IgD-negative memory B cell (primary cell): ENCODE data around the gene ZNF407. TPM values are rescaled to one million over a fixed set of nuclear protein-coding genes. Genes with fewer than 3 reads are reported as not detected.

Experiments used
- H3K27ac Mint-ChIP-seq, 3 donors: one replicate each; pipeline ENCODE4 v1.8.0; 2020 to 2022; ENCODE audit warnings: mild to moderate bottlenecking in 3 of 3, mixed read lengths in 3 of 3, moderate library complexity in 1 of 3
- H3K27me3 Mint-ChIP-seq: one replicate; pipeline ENCODE4 v1.8.0; 2021; ENCODE audit warnings: mixed read lengths
- H3K36me3 Mint-ChIP-seq: one replicate; pipeline ENCODE4 v1.8.0; 2020; ENCODE audit warnings: mild to moderate bottlenecking, mixed read lengths
- H3K4me1 Mint-ChIP-seq, 3 donors: one replicate each; pipeline ENCODE4 v1.8.0; 2020 to 2022; ENCODE audit warnings: mixed read lengths in 3 of 3, mild to moderate bottlenecking in 1 of 3
- H3K4me3 Mint-ChIP-seq, 4 donors: one replicate each; pipeline ENCODE4 v1.8.0; 2020 to 2022; ENCODE audit warnings: mild to moderate bottlenecking in 4 of 4, mixed read lengths in 4 of 4, moderate library complexity in 3 of 4
- H3K9me3 Mint-ChIP-seq, 3 donors: one replicate each; pipeline ENCODE4 v1.8.0; 2020 to 2021; ENCODE audit warnings: mixed read lengths in 3 of 3, mild to moderate bottlenecking in 1 of 3
- polyA plus RNA-seq: library from polyadenylated mRNA; unstranded; fragments of 300-500 nt; fragmentation: Illumina TruSeq; gene quantifications from one replicate; pipeline ENCODE4 v1.2.3, GENCODE V29; 2021

Gene ZNF407
- polyA plus RNA-seq, 1 donor from 2014 or later = 3.8 TPM

DNA sequence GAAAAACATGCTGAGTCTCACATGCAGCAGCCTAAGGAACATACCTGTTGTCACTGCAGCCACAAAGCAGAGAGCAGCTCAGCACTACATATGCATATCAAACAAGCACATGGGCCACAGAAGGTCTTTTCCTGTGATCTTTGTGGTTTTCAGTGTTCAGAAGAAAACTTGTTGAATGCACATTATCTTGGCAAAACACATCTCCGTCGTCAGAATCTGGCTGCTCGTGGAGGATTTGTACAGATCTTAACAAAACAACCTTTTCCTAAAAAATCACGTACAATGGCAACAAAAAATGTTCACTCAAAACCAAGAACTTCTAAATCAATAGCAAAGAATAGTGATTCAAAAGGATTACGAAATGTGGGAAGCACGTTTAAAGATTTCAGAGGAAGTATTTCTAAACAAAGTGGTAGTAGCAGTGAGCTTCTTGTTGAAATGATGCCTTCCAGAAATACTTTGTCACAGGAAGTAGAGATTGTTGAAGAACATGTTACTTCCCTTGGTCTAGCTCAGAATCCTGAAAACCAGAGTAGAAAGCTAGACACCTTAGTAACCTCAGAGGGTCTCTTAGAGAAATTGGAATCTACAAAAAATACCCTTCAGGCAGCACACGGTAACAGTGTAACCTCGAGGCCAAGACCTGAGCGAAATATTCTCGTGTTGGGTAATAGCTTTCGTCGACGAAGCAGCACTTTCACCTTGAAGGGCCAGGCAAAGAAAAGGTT lies 34.1 kb downstream of the ZNF407 start:
- Mint-ChIP-seq H3K4me3 (no peak overlapping the region), H3K4me1 (peaks cover 4 to 5% (median 4%) of the 10 kb centered on the region in 3 donors), H3K27me3 (no peaks in the 10 kb centered on the region), H3K9me3 (no peaks in the 10 kb centered on the region), H3K36me3 (peaks cover 20% of the 10 kb centered on the region), H3K27ac (peak overlapping the region in 2 of 3 donors; percentile 10 to 33)

DNA sequence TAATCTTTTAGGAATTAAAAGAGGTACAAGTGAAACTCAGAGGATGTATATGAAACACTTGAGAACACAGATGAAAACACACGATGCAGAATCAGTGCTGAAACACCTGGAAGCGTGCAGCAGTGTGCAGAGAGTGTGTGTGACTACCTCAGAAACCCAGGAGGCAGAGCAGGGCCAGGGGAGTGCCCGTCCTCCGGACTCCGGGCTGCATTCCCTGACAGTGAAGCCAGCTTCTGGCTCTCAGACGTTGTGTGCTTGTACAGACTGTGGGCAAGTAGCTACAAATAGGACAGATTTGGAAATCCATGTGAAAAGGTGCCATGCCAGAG lies 34.6 kb downstream of the ZNF407 start:
- H3K27ac Mint-ChIP-seq = peak overlapping the region in 1 of 3 donors; percentile 45

DNA sequence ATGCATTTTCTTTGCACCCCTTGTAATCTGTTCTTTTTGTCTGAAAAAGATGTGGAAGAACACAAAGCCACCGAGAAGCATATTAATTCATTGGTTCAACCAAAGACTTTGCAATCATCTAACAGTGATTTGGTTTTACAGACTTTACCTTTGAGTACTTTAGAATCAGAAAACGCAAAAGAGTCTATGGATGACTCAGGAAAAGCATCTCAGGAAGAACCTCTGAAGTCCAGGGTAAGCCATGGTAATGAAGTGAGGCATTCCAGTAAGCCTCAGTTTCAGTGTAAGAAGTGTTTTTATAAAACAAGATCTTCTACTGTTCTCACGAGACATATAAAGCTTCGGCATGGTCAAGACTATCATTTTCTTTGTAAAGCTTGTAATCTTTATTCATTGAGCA lies 35.2 kb downstream of the ZNF407 start:
- Mint-ChIP-seq H3K9me3 (no peaks in the 10 kb centered on the region), H3K4me3 (no peak overlapping the region), H3K36me3 (peaks cover 20% of the 10 kb centered on the region), H3K27me3 (no peaks in the 10 kb centered on the region), H3K27ac (peak overlapping the region in 1 of 3 donors; percentile 45), H3K4me1 (peaks cover 4 to 5% (median 4%) of the 10 kb centered on the region in 3 donors)

More for the DNA sequence above, 34.6 kb downstream of the ZNF407 start:
- Mint-ChIP-seq H3K4me3 (no peak overlapping the region), H3K27me3 (no peaks in the 10 kb centered on the region), H3K4me1 (peaks cover 4 to 5% (median 4%) of the 10 kb centered on the region in 3 donors), H3K36me3 (peaks cover 20% of the 10 kb centered on the region), H3K9me3 (no peaks in the 10 kb centered on the region)

DNA sequence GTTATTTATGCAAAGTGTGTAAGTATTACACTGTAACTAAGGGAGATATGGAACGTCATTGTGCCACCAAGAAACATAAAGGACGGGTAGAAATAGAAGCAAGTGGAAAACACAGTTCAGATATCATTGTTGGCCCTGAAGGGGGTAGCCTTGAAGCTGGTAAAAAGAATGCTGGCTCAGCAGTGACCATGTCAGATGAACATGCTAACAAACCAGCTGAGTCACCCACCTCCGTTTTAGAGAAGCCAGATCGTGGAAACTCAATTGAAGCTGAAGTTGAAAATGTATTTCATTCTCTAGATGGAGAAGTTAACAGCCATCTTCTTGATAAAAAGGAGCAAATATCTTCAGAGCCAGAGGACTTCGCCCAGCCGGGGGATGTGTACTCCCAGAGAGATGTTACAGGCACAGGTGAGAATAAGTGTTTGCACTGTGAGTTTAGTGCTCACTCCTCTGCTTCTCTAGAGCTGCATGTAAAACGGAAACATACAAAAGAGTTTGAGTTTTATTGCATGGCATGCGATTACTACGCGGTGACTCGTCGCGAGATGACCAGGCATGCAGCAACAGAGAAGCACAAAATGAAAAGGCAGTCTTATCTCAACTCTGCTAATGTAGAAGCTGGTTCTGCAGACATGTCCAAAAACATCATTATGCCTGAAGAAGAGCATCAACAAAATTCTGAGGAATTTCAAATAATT lies 36.1 kb downstream of the ZNF407 start:
- Mint-ChIP-seq H3K27ac (peak overlapping the region in 1 of 3 donors; percentile 45), H3K36me3 (peaks cover 20% of the 10 kb centered on the region), H3K4me3 (no peak overlapping the region), H3K27me3 (no peaks in the 10 kb centered on the region), H3K9me3 (no peaks in the 10 kb centered on the region), H3K4me1 (peaks cover 2 to 5% (median 4%) of the 10 kb centered on the region in 3 donors)

DNA sequence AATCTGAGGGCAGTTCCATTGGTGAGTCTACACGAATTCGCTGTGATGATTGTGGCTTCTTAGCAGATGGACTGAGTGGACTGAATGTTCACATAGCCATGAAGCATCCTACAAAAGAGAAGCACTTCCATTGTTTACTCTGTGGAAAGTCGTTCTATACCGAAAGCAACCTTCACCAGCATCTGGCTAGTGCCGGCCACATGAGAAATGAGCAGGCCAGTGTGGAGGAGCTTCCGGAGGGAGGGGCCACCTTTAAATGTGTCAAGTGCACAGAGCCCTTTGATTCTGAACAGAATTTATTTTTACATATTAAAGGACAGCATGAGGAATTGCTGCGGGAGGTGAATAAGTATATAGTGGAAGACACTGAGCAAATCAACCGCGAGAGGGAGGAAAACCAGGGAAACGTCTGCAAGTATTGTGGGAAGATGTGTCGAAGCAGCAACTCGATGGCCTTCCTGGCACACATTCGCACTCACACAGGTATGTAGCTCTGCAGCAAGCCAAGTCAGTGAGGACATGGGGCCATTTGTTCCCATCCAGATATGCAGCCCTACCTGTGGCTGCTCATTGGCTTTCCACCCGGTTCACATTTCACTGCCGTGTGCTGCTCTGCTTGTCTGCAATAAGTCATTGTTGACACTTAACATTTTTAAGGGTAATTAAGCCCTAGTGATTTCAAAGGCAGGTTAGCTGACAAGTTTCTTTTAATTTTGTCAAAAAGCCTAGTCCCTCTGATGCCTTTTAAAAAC lies 37.7 kb downstream of the ZNF407 start:
- Mint-ChIP-seq H3K4me1 (peaks cover 0 to 5% (median 4%) of the 10 kb centered on the region in 3 donors), H3K36me3 (peaks cover 20% of the 10 kb centered on the region), H3K9me3 (no peaks in the 10 kb centered on the region), H3K4me3 (no peak overlapping the region), H3K27me3 (no peaks in the 10 kb centered on the region), H3K27ac (no peak overlapping the region)

DNA sequence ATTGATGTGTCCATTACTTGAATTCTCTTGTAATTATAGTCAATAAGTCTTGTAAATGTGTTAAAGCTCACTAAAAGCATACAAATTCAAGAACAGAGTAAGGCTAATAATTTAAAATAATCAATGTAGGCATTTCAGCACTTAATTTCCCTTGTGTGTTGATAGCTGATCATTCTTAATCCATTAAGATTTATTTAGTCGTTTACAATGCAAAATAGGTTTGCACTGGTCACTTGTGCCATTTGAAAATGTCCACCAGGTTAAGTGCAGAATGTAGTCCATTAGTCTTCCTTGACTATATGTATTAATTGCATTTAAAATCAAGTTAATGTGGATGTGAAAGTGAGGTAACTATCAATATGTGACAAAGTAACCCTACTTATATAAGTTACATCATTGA lies 39.4 kb downstream of the ZNF407 start:
- Mint-ChIP-seq H3K9me3 (no peaks in the 10 kb centered on the region), H3K27me3 (no peaks in the 10 kb centered on the region), H3K36me3 (peaks cover 20% of the 10 kb centered on the region), H3K27ac (no peak overlapping the region), H3K4me1 (peaks cover 0 to 4% (median 0%) of the 10 kb centered on the region in 3 donors), H3K4me3 (no peak overlapping the region)

DNA sequence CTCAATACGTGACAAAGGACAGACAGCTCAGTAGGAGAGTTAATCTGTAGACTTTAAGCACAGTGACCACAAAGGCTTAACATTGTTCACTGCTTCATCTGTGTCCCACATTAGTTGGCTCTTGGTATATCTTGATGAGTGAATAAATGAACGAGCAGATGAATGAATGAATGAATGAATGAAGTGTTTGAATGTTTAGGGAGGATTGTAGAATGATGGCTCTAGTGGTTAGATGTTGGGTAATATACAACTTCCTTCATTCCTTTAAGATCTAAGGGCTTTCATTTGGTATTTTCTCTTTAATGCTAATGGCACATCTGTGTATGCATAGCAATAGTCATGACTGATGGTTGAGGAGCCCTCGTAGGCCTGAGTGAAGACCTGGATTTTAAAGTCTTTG lies 40.5 kb downstream of the ZNF407 start:
- H3K27ac Mint-ChIP-seq = no peak overlapping the region
- H3K4me3 Mint-ChIP-seq = no peak overlapping the region
- H3K27me3 Mint-ChIP-seq = no peaks in the 10 kb centered on the region
- H3K4me1 Mint-ChIP-seq = peaks cover 0 to 4% (median 0%) of the 10 kb centered on the region in 3 donors
- no peaks in the 10 kb centered on the region for H3K9me3 Mint-ChIP-seq
- H3K36me3 Mint-ChIP-seq = peaks cover 12% of the 10 kb centered on the region

DNA sequence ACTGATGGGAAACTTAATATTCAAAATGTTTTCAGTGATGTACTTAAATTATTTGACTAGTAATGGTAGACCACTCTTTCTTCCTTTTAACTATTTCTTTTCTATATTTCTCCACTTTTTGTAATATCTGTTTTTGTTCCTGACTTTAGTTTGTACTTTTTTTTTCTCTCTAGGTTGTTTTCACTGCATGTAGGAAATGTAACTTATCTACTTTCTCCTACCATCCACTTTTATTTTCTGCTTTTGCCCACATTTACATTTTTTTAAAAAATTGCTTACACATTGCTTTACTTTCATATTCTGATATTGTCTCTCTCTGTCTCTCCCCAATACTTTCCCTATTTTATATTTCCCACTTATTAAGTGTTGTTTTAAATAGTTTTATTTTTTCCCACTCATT lies 47.0 kb downstream of the ZNF407 start:
- Mint-ChIP-seq H3K27ac (no peak overlapping the region), H3K4me3 (no peak overlapping the region), H3K9me3 (no peaks in the 10 kb centered on the region), H3K27me3 (no peaks in the 10 kb centered on the region), H3K36me3 (peaks cover 1% of the 10 kb centered on the region), H3K4me1 (peaks cover 0 to 4% (median 0%) of the 10 kb centered on the region in 3 donors)

DNA sequence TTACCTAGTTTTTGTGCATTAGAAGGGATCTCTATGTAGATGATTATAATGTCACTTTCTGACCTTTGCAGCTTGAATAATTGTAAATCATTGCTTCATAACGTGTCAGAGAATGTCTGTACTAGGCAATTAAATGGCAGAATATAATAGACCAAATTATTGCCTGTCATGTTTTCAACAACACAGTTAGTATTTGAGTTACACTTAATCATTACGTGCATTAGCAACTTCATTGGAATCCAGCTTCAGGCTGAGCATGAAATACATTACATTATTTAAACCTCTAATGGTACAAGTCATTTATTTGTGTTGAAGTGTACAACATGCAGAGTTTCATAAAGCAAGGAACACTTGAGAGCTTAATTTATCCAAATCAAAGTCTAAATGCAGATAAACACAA lies 48.0 kb downstream of the ZNF407 start:
- H3K27ac Mint-ChIP-seq = no peak overlapping the region
- H3K27me3 Mint-ChIP-seq = no peaks in the 10 kb centered on the region
- no peak overlapping the region for H3K4me3 Mint-ChIP-seq
- no peaks in the 10 kb centered on the region for H3K9me3 Mint-ChIP-seq
- peaks cover 0 to 4% (median 0%) of the 10 kb centered on the region in 3 donors for H3K4me1 Mint-ChIP-seq
- peaks cover 1% of the 10 kb centered on the region for H3K36me3 Mint-ChIP-seq

DNA sequence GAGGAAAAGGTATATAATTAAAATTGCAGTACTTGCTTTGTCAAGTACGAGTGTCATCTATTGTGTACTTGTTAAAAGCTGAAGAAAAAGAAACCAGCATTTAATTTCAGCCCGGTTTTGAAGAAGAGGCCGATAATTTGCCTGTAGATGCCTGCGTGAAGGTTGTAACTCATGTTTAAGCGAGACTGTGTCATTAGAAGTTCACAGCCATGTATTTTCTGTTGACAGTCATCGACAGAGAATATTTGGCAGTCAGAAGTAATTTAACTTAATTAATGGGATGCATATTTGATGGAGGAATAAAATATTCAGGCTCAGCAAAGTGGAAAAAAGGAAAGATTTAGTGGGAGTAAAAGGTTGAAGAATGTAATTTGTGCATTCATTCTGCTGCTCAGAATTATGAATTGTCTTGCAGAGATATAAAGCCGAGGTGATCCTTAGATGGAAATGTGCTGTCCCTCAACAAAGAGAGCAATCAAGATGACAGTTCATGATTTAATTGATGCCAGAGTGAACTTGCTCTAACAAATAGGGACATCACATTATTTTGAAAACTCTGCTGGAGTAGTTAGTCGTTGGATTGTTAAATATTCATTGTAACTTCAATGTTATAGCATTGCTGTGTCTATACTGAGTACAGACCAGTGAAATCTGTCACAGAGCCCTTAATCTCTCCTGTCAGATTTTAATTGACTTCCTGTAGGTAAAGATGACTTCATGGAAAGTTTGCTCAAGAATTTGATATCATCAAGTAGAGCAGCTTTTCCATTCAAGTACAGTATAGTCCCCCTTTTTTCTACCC lies 53.9 kb downstream of the ZNF407 start:
- H3K27me3 Mint-ChIP-seq = no peaks in the 10 kb centered on the region

DNA sequence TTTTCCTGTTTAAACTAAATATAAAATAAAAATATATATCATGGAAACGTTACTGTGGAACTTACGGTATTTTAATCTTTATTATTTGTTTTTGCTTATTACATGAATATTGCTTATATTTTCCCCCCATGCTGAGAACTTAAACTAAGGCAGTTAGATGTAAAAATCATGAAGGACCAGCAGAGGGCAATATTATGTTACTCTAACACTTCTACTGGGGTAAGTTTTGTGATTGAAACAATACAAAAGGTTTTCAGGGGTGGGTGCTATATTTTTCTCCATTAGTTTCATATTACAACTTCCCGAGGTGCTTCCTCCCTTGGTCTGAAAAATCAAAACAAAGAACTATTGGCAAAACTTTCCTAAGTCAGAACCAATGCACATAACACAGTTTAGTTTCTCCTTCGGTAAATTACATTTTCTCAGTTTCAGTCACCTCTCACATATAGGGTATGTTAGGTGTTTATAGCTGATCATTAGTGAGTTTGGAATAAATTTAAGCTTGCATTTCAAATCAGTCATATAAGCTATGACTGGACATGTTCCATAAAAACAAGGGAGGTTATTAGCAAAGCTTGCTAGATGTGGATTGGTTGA lies 54.8 kb downstream of the ZNF407 start:
- no peaks in the 10 kb centered on the region for H3K27me3 Mint-ChIP-seq
- peaks cover 2% of the 10 kb centered on the region for H3K36me3 Mint-ChIP-seq
- no peak overlapping the region for H3K27ac Mint-ChIP-seq
- no peaks in the 10 kb centered on the region for H3K9me3 Mint-ChIP-seq
- H3K4me1 Mint-ChIP-seq = peaks cover 0 to 10% (median 2%) of the 10 kb centered on the region in 3 donors
- H3K4me3 Mint-ChIP-seq = no peak overlapping the region

More for the DNA sequence above, 53.9 kb downstream of the ZNF407 start:
- peaks cover 0 to 9% (median 2%) of the 10 kb centered on the region in 3 donors for H3K4me1 Mint-ChIP-seq
- no peak overlapping the region for H3K4me3 Mint-ChIP-seq
- H3K9me3 Mint-ChIP-seq = no peaks in the 10 kb centered on the region
- H3K36me3 Mint-ChIP-seq = peaks cover 1% of the 10 kb centered on the region
- peak overlapping the region in 1 of 3 donors; percentile 27 for H3K27ac Mint-ChIP-seq

DNA sequence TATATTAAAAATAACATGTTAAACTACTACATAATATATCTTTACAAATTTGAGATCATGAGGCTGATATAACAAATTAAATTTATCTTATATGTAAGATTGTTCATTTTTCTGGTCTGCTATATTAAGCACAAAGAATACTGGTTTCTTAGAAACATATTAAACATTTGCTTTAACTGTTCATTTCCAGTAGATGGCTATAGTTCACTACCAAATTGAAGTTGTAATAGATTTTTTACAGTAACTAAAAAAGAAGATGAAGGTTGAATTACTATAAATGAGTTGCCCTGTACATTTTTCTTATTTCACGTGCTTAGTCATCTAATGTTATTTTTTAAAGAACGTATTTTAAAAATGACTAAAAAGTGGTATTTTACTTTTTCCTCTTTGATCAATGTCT lies 57.0 kb downstream of the ZNF407 start:
- peaks cover 5% of the 10 kb centered on the region for H3K36me3 Mint-ChIP-seq
- H3K9me3 Mint-ChIP-seq = no peaks in the 10 kb centered on the region
- peaks cover 0 to 9% (median 2%) of the 10 kb centered on the region in 3 donors for H3K4me1 Mint-ChIP-seq
- no peak overlapping the region for H3K4me3 Mint-ChIP-seq
- H3K27me3 Mint-ChIP-seq = no peaks in the 10 kb centered on the region
- no peak overlapping the region for H3K27ac Mint-ChIP-seq

DNA sequence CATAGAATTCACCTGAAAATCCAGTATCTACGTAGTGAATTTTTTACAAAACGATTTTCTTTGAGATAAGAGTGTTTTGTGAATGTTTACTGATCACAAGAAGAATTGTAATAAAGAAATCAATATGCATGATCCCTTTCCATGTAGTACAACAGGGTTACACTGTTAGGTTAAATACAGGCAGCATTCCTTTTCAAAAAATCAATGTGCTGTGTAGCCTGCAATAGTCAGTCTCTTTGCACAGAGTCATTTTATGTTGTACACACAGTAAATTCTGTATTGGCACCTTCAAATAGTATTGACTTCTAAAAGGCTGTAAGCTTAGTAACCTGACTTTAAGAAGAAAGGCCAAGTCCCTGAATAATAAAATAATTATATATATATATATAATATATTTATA lies 63.3 kb downstream of the ZNF407 start:
- H3K27ac Mint-ChIP-seq = no peak overlapping the region
- H3K9me3 Mint-ChIP-seq = no peaks in the 10 kb centered on the region
- peaks cover 10% of the 10 kb centered on the region for H3K36me3 Mint-ChIP-seq

DNA sequence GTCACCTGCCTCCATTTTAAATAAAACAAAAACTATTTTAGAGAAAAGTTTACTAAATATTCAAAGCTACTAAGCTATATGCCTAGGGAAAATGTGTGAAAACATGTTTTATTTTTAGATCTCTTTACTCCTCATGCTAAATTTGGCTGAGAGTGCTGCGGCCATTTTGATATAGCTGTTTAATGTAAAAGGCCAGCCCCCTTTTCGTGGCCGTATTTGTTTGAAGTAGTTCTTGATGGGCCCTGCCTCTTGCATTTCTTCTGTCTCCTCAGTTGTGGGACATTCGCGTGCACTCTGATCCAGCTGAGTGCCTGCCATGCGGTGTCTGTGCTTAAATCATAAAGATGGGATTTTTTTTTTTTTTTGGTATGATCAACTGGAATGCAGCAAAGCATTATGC lies 64.0 kb downstream of the ZNF407 start:
- H3K4me3 Mint-ChIP-seq = no peak overlapping the region
- no peaks in the 10 kb centered on the region for H3K27me3 Mint-ChIP-seq
- H3K36me3 Mint-ChIP-seq = peaks cover 10% of the 10 kb centered on the region
- no peak overlapping the region for H3K27ac Mint-ChIP-seq
- no peaks in the 10 kb centered on the region for H3K9me3 Mint-ChIP-seq
- peaks cover 0 to 2% (median 0%) of the 10 kb centered on the region in 3 donors for H3K4me1 Mint-ChIP-seq

More for the DNA sequence above, 63.3 kb downstream of the ZNF407 start:
- Mint-ChIP-seq H3K4me3 (no peak overlapping the region), H3K4me1 (peaks cover 0 to 2% (median 0%) of the 10 kb centered on the region in 3 donors), H3K27me3 (no peaks in the 10 kb centered on the region)
